A549 treated with CpdA at 1 μM for 4 hours (cell line): Measurements from ENCODE around the gene SCRN2. TPM values are rescaled to one million over a fixed set of nuclear protein-coding genes. Genes with fewer than 3 reads are reported as not detected.

Source experiments
- total RNA-seq: library from RNA; stranded (reverse); fragments of 200-300 nt; extraction: Qiagen RNA extraction; gene quantifications from 5 replicates; pipeline ENCODE4 v1.2.3, GENCODE V29; 2022; ENCODE audit warnings: low read depth

The SCRN2 gene
- total RNA-seq: 30.1 to 39.1 TPM (median 34.5 TPM) in 5 replicates

GRCh38 chr17:47840742-47841487, at the start of gene SCRN2:
Gene SCRN2, minus strand, starts transcription at chr17:47841273. Its CDS starts 430 bp downstream, at chr17:47840843.

GRCh38 chr17:47850692-47851573, 9.9 kb upstream of the SCRN2 start, which contains the start of gene SP6:
Gene SP6, minus strand, starts transcription at chr17:47851163. Its CDS starts 2,734 bp downstream, at chr17:47848429.

GRCh38 chr17:47831003-47831933, 9.8 kb downstream of the SCRN2 start, which contains the start of the genes LRRC46 and MRPL10:
Gene LRRC46, plus strand, starts transcription at chr17:47831670. Its CDS starts 320 bp downstream, at chr17:47831990.
Gene MRPL10, minus strand, starts transcription at chr17:47831541. Its CDS starts 30 bp downstream, at chr17:47831511.

GRCh38 chr17:47821424-47822391, 19.4 kb downstream of the SCRN2 start, which contains the start of gene OSBPL7:
Gene OSBPL7, minus strand, starts transcription at chr17:47821794. Its CDS starts 1,516 bp downstream, at chr17:47820278.

Other genes with a start within 250 kb of the SCRN2 start
- 304 to 452 TPM (median 331 TPM) in 5 replicates for gene KPNB1, start 191.4 kb downstream of the SCRN2 start, total RNA-seq
- 3.8 to 6.6 TPM (median 5.6 TPM) in 5 replicates for gene TBKBP1, start 147.1 kb downstream of the SCRN2 start, total RNA-seq
- 0.05 to 0.07 TPM (median 0.07 TPM) in 4 of 5 replicates, not detected in the other for gene TBX21, start 108.0 kb downstream of the SCRN2 start, total RNA-seq
- 7.2 to 9.4 TPM (median 8.9 TPM) in 5 replicates for gene OSBPL7, start 19.5 kb downstream of the SCRN2 start, total RNA-seq
- 87.6 to 113 TPM (median 96.3 TPM) in 5 replicates for gene MRPL10, start 9.7 kb downstream of the SCRN2 start, total RNA-seq
- 2.7 to 4.1 TPM (median 3.6 TPM) in 5 replicates for gene LRRC46, start 9.6 kb downstream of the SCRN2 start, total RNA-seq
- 2.6 to 3.0 TPM (median 2.8 TPM) in 5 replicates for gene SP6, start 9.9 kb upstream of the SCRN2 start, total RNA-seq
- 15.8 to 17.2 TPM (median 16.7 TPM) in 5 replicates for gene SP2, start 55.0 kb upstream of the SCRN2 start, total RNA-seq
- 20.8 to 23.3 TPM (median 21.6 TPM) in 5 replicates for gene PNPO, start 100.3 kb upstream of the SCRN2 start, total RNA-seq
- gene PRR15L, start 116.6 kb upstream of the SCRN2 start, total RNA-seq: 0.08 to 0.20 TPM (median 0.15 TPM) in 4 of 5 replicates, not detected in the other
- gene CDK5RAP3, start 129.8 kb upstream of the SCRN2 start, total RNA-seq: 104 to 121 TPM (median 107 TPM) in 5 replicates
- 14.9 to 18.9 TPM (median 17.5 TPM) in 5 replicates for gene COPZ2, start 196.5 kb upstream of the SCRN2 start, total RNA-seq
- 103 to 115 TPM (median 110 TPM) in 5 replicates for gene NFE2L1, start 207.1 kb upstream of the SCRN2 start, total RNA-seq